A549 (cell line): ENCODE data around the gene NRSN2. TPM values are rescaled to one million over a fixed set of nuclear protein-coding genes. Genes with fewer than 3 reads are reported as not detected.
"Not testable (repeated sequence)": the region's sequence is repeated elsewhere in the genome, so short reads cannot be mapped to it uniquely, and the experiment has no call there.

Experiments used
- ATAC-seq, 2 experiments: fragments of 200-7000 bp in 1 of 2; fragments of >200 bp in 1 of 2; cut with Nextera tagmentation in 1 of 2; cut with Tn5 transposase in 1 of 2; 3 replicates each; pipeline versions ENCODE4 v1.8.0 to v1.9.1; 2018 to 2020; ENCODE audit warnings: mild to moderate bottlenecking in 1 of 2, moderate library complexity in 1 of 2
- CTCF ChIA-PET: fragments of 300-600 bp; sonication (Branson Sonifier 250); formaldehyde crosslinking; extraction: SDS; loops from one replicate; lab custom pipeline; 2021; ENCODE audit warnings: antibody characterized with exemption, inconsistent platforms; lab: Yijun Ruan, JAX
- POLR2A ChIA-PET: fragments of 350-600 bp; formaldehyde crosslinking; extraction: SDS; loops from one replicate; lab custom pipeline; 2021; ENCODE audit warnings: antibody characterized with exemption, inconsistent platforms; lab: Yijun Ruan, JAX
- DNase-seq, 2 experiments: peaks; one replicate each; pipeline versions ENCODE4 v3.0.0 to v3.0.0-alpha.2; 2011 to 2016; ENCODE audit warnings: low read depth in 1 of 2, low spot score in 1 of 2
- FAIRE-seq: peaks from 2 replicates; lab custom pipeline; 2011; peaks lifted over from hg19 to GRCh38; lab: Jason Lieb, UNC
- H3K27ac ChIP-seq, 2 experiments: fragments of >200 bp; sonication (Bioruptor Twin); formaldehyde crosslinking; 3 replicates each; pipeline ENCODE4 v1.5.1; 2016 to 2017
- H3K4me1 ChIP-seq: fragments of >200 bp; sonication (Bioruptor Twin); formaldehyde crosslinking; 3 replicates; pipeline ENCODE4 v1.6.1; 2016
- H3K4me2 ChIP-seq: fragments of >200 bp; sonication (Bioruptor Twin); formaldehyde crosslinking; 3 replicates; pipeline ENCODE4 v1.6.1; 2016
- H3K4me3 ChIP-seq: fragments of >200 bp; sonication (Bioruptor Twin); formaldehyde crosslinking; 3 replicates; pipeline ENCODE4 v1.5.1; 2016
- H3K9me3 ChIP-seq: fragments of >200 bp; sonication (Bioruptor Twin); formaldehyde crosslinking; 3 replicates; pipeline ENCODE4 v1.6.1; 2016
- BCL3 ChIP-seq: fragments of >200 bp; sonication (Bioruptor Twin); formaldehyde crosslinking; IDR thresholded peaks from 3 replicates; pipeline ENCODE4 v1.6.1; 2016
- CBX2 ChIP-seq: fragments of 200-600 bp; sonication (generic); IDR thresholded peaks from 2 replicates; pipeline ENCODE4 v1.6.1; 2016; ENCODE audit warnings: low read depth, mild to moderate bottlenecking, borderline replicate concordance
- CBX8 ChIP-seq: fragments of 200-600 bp; sonication (generic); IDR thresholded peaks from 2 replicates; pipeline ENCODE4 v1.6.1; 2016
- CTCF ChIP-seq: fragments of >200 bp; sonication (Bioruptor Twin); formaldehyde crosslinking; IDR thresholded peaks from 3 replicates; pipeline ENCODE4 v1.5.1; 2016
- EP300 ChIP-seq, 2 experiments: fragments of >200 bp; sonication (Bioruptor Twin); formaldehyde crosslinking; IDR thresholded peaks; 2 replicates in 1 of 2; 3 replicates in 1 of 2; pipeline ENCODE4 v1.6.1; 2016 to 2017
- FOSL2 ChIP-seq, 2 experiments: fragments of 450-650 bp in 1 of 2; fragments of >200 bp in 1 of 2; sonication (Bioruptor Twin) in 1 of 2; formaldehyde crosslinking; IDR thresholded peaks; 2 replicates each; pipeline versions ENCODE4 v1.5.0 to v1.6.1; 2016 to 2020; ENCODE audit warnings: mild to moderate bottlenecking in 1 of 2, moderate library complexity in 1 of 2
- FOXS1 ChIP-seq: fragments of 250-450 bp; sonication (Bioruptor Pico); IDR thresholded peaks from 2 replicates; pipeline ENCODE4 v1.5.0; 2020; ENCODE audit warnings: mild to moderate bottlenecking, moderate library complexity
- HOXA7 ChIP-seq: fragments of 250-450 bp; sonication (Bioruptor Pico); IDR thresholded peaks from 2 replicates; pipeline ENCODE4 v1.5.0; 2020; ENCODE audit warnings: mild to moderate bottlenecking, moderate library complexity
- JUN ChIP-seq, 2 experiments: fragments of >200 bp; sonication (Bioruptor Twin); formaldehyde crosslinking; IDR thresholded peaks; 2 replicates in 1 of 2; 3 replicates in 1 of 2; pipeline ENCODE4 v1.6.1; 2016 to 2017
- KDM5A ChIP-seq: fragments of 200-600 bp; sonication (generic); IDR thresholded peaks from 2 replicates; pipeline ENCODE4 v1.6.1; 2016; ENCODE audit warnings: antibody characterized with exemption, mild to moderate bottlenecking
- MAX ChIP-seq: IDR thresholded peaks from 2 replicates; pipeline ENCODE4 v1.6.1; 2012
- MYC ChIP-seq: IDR thresholded peaks from 2 replicates; pipeline ENCODE4 v1.6.1; 2012; ENCODE audit warnings: mild to moderate bottlenecking, inconsistent platforms, low read length, improper control_type of control experiment, borderline replicate concordance
- POLR2AphosphoS2 ChIP-seq: conservative IDR thresholded peaks from 2 replicates; pipeline ENCODE4 v1.6.1; 2012; ENCODE audit warnings: low read length, improper control_type of control experiment, inconsistent platforms
- RAD21 ChIP-seq, 2 experiments: fragments of >200 bp in 1 of 2; sonication (Bioruptor Twin) in 1 of 2; formaldehyde crosslinking in 1 of 2; IDR thresholded peaks in 1 of 2; conservative IDR thresholded peaks in 1 of 2; 2 replicates in 1 of 2; 3 replicates in 1 of 2; pipeline ENCODE4 v1.6.1; 2012 to 2018; ENCODE audit warnings: inconsistent platforms in 1 of 2
- RCOR1 ChIP-seq: fragments of 150-350 bp; IDR thresholded peaks from 2 replicates; pipeline ENCODE4 v1.6.1; 2014; ENCODE audit warnings: antibody characterized with exemption, low read length, low read depth
- SMC3 ChIP-seq: fragments of >200 bp; sonication (Bioruptor Twin); formaldehyde crosslinking; IDR thresholded peaks from 3 replicates; pipeline ENCODE4 v1.6.1; 2018; ENCODE audit warnings: inconsistent platforms
- TP53 ChIP-seq: fragments of 250-450 bp; sonication (Bioruptor Pico); IDR thresholded peaks from 2 replicates; pipeline ENCODE4 v1.5.0; 2021; ENCODE audit warnings: mild to moderate bottlenecking, moderate library complexity
- WGBS: methylation state at CpG from one replicate; pipeline ENCODE4 v1.1.6; 2017; ENCODE audit errors: missing lambda C conversion rate; 5-methylcytosine and 5-hydroxymethylcytosine counted together
- polyA plus RNA-seq, 4 experiments: library from polyadenylated mRNA; depleted of rRNA in 3 of 4; stranded (reverse); fragments of >200 nt; fragmentation: RNase III in 1 of 4; extraction: RNeasy Plus Mini Kit Qiagen cat#74134 plus additional on column Dnase treatment in 1 of 4; gene quantifications; 2 replicates in 3 of 4; 3 replicates in 1 of 4; pipeline ENCODE4 v1.2.3, GENCODE V29; 2011 to 2017
- TF ChIP-seq, protein P1 (sequence below): fragments of >200 bp; sonication (Bioruptor Twin); formaldehyde crosslinking; IDR thresholded peaks from 2 replicates; pipeline ENCODE4 v1.6.1; 2016
- TF ChIP-seq, protein P2 (sequence below): IDR thresholded peaks from 2 replicates; pipeline ENCODE4 v1.6.1; 2012

NRSN2 gene
- polyA plus RNA-seq, 2 of the 4 experiments (the other 2 are of a cell fraction): 47.5 to 74.8 TPM

DNA sequence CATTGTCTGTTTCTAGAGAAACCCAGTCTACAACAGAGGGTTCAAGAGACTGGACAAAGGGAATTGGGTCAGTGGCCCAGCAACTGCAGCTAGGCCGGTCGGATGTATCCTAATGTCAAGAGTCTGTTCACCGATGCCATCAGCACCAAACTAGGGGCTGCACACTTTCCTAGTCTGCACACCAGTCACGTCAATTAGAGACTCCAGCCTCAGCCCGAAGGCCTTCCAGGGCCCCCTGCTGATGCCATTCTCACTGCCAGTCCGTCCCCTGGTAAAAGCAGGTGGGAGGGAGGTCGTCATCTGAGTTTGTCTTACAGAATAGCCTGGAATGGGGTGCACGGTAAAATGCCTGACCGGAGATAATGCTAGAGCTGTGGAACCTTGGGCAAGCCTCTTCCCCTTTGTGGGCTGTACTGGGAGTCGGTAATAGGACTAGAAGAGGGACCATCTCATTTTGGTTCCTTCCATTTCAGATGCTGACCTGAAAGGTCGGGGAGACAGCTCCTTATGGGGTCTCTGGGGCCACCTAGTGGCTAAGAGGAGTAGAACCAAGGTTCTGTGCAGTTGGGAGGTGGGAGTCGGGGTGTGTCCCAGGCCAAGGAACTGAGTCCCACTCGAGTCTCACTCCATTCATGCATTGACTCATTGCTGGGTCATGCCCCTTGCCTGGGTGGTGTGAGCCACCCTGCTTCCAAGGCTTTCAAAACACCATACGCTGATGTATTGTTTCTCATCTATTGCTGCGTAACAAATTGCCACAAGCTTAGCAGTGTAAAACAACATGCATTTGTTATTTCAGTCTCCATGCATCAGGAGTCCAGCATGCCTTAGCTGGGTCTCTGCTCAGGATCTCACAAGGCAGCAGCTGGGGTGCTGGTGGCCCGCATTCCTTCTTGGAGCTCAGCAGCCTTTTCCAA is 16.4 kb upstream of the NRSN2 start:
- ChIA-PET CTCF (interaction anchor here (0.6 to 6.9 kb wide), 54 partner anchors 9 to 408 kb away, joined by 3 to 111 read pairs (median 4); partner anchors contain the start of genes DEFB132, NRSN2 and ZCCHC3), POLR2A (interaction anchor here (0.5 to 3.3 kb wide), 6 partner anchors 10 to 213 kb away, joined by 3 to 15 read pairs (median 4); partner anchors contain the start of genes CSNK2A1, NRSN2, TRIB3 and ZCCHC3)
- H3K27ac ChIP-seq: peak overlapping the region in 1 of 2 experiments; percentile 12; a peak in 1 of 6 replicates
- H3K4me1 ChIP-seq: peaks cover 32% of the 10 kb centered on the region
- ATAC-seq (peak; percentile 25 to 63), DNase-seq (peak; percentile 79 to 88), FAIRE-seq (no peak)
- peak overlapping the region; percentile 74; the same call in 2 of the 3 replicates for H3K4me2 ChIP-seq
- 51% methylated on average over 16 of the region's 16 CpGs for WGBS
- no peaks in the 10 kb centered on the region for H3K9me3 ChIP-seq
- 0 out of 2 replicates have a peak, but pooled peaks have one; percentile 22 for TF ChIP-seq TP53 (CRISPR knock-in tag)
- peak; percentile 56; the same call in 1 of the 2 replicates for TF ChIP-seq POLR2AphosphoS2
- no peak for TF ChIP-seq CBX8
- peak in 1 of 2 experiments; percentile 53; a peak in 1 of 5 replicates for TF ChIP-seq JUN (IDR thresholded peaks at IDR 0.05)
- no peak for TF ChIP-seq CBX2
- TF ChIP-seq BCL3: no peak
- TF ChIP-seq, protein P1, sequence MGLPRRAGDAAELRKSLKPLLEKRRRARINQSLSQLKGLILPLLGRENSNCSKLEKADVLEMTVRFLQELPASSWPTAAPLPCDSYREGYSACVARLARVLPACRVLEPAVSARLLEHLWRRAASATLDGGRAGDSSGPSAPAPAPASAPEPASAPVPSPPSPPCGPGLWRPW: no peak
- TF ChIP-seq FOSL2 (IDR thresholded peaks at IDR 0.05): no peak
- no peak for TF ChIP-seq FOSL2 (CRISPR knock-in tag; IDR thresholded peaks at IDR 0.05)
- TF ChIP-seq, protein P2, sequence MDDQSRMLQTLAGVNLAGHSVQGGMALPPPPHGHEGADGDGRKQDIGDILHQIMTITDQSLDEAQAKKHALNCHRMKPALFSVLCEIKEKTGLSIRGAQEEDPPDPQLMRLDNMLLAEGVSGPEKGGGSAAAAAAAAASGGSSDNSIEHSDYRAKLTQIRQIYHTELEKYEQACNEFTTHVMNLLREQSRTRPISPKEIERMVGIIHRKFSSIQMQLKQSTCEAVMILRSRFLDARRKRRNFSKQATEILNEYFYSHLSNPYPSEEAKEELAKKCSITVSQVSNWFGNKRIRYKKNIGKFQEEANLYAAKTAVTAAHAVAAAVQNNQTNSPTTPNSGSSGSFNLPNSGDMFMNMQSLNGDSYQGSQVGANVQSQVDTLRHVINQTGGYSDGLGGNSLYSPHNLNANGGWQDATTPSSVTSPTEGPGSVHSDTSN: no peak
- peak; percentile 86 for TF ChIP-seq CTCF
- TF ChIP-seq HOXA7 (CRISPR knock-in tag): no peak
- TF ChIP-seq MYC: no peak
- TF ChIP-seq RAD21 (conservative IDR thresholded peaks at IDR 0.05 in 1 of 2, IDR thresholded peaks at IDR 0.05 in 1 of 2): peak; percentile 84 to 93
- TF ChIP-seq SMC3: peak; percentile 67
- no peak overlapping the region for H3K4me3 ChIP-seq

- ChIA-PET CTCF (interaction anchor here (1.0 to 6.8 kb wide), 2 partner anchors 12 to 65 kb away, joined by 3 to 77 read pairs; partner anchors contain the start of gene NRSN2), POLR2A (no interaction called here)
- FAIRE-seq: no peak
- DNase-seq: no peak
- no peak overlapping the region for H3K4me3 ChIP-seq
- no peak for ATAC-seq
- no peak overlapping the region for H3K4me2 ChIP-seq
- H3K4me1 ChIP-seq: peaks cover 14% of the 10 kb centered on the region
- WGBS: 94% methylated on average over 8 of the region's 8 CpGs
- no peaks in the 10 kb centered on the region for H3K9me3 ChIP-seq
- TF ChIP-seq RCOR1 (no peak), FOXS1 (no peak), EP300 (IDR thresholded peaks at IDR 0.05) (no peak), MAX (no peak), KDM5A (no peak)
- no peak overlapping the region for H3K27ac ChIP-seq
Observed at GRCh38 chr20:334578-334977, 12.3 kb upstream of the NRSN2 start.

- H3K9me3 ChIP-seq, H3K4me2 ChIP-seq, H3K27ac ChIP-seq, ATAC-seq, H3K4me1 ChIP-seq, FAIRE-seq, DNase-seq, H3K4me3 ChIP-seq: not testable (repeated sequence)
- ChIA-PET CTCF (interaction anchor here (1.7 kb wide), 1 partner anchor 95 kb away, joined by 5 read pairs; no protein-coding TSS in a partner anchor), POLR2A (interaction anchor here (3.6 kb wide), 1 partner anchor 11 kb away, joined by 13 read pairs; the partner anchor contains the start of gene NRSN2)
- 83% methylated on average over 1 of the region's 1 CpG for WGBS
Observed at GRCh38 chr20:336040-336439, 10.9 kb upstream of the NRSN2 start.
